ENCODE results near the gene ALDH8A1.

ALDH8A1 gene

GRCh38 chr6:134990262-134990661, 40.4 kb upstream of the ALDH8A1 start:
- TF ChIP-seq CTCF (IDR thresholded peaks at IDR 0.05; ENCODE audit: low read length) (no peak), EZH2 (IDR thresholded peaks at IDR 0.05; ENCODE audit: borderline replicate concordance, low read length) (no peak)
- Histone ChIP-seq H3K79me2 (ENCODE audit: insufficient read depth, low read length) (no peaks in the 10 kb centered on the region), H2AFZ (ENCODE audit: low read length) (no peak overlapping the region), H3K4me3 (ENCODE audit: low read depth, low read length, poor library complexity, severe bottlenecking) (no peak overlapping the region), H3K36me3 (ENCODE audit: insufficient read depth, low read length) (peaks cover 64% of the 10 kb centered on the region), H3K9me2 (ENCODE audit: low read depth, low read length) (no peaks in the 10 kb centered on the region), H4K20me1 (ENCODE audit: insufficient read depth, low read length) (no peaks in the 10 kb centered on the region), H3K4me1 (ENCODE audit: insufficient read depth, low read length, severe bottlenecking) (no peaks in the 10 kb centered on the region), H3F3A (ENCODE audit: insufficient read depth, low read length) (0 out of 2 replicates have a peak, but pooled peaks cover 3% of the 10 kb centered on the region), H3K9me3 (ENCODE audit: low read length) (no peaks in the 10 kb centered on the region), H3K4me2 (ENCODE audit: low read length) (no peak overlapping the region), H3K27ac (ENCODE audit: low read depth, low read length, poor library complexity, severe bottlenecking) (no peak overlapping the region), H3K27me3 (ENCODE audit: insufficient read depth, low read length) (no peaks in the 10 kb centered on the region), H3K9ac (ENCODE audit: low read length) (no peak overlapping the region)

GRCh38 chr6:134984821-134985220, 34.9 kb upstream of the ALDH8A1 start:
- H3K27ac ChIP-seq (ENCODE audit: low read depth, low read length, poor library complexity, severe bottlenecking) = no peak overlapping the region
- no peak overlapping the region for H3K4me3 ChIP-seq (ENCODE audit: low read depth, low read length, poor library complexity, severe bottlenecking)
- no peak overlapping the region for H3K9ac ChIP-seq (ENCODE audit: low read length)
- H3K4me1 ChIP-seq (ENCODE audit: insufficient read depth, low read length, severe bottlenecking) = no peaks in the 10 kb centered on the region
- TF ChIP-seq CTCF (IDR thresholded peaks at IDR 0.05; ENCODE audit: low read length) = no peak
- no peaks in the 10 kb centered on the region for H3K9me2 ChIP-seq (ENCODE audit: low read depth, low read length)
- H3K79me2 ChIP-seq (ENCODE audit: insufficient read depth, low read length) = no peaks in the 10 kb centered on the region
- H2AFZ ChIP-seq (ENCODE audit: low read length) = no peak overlapping the region
- no peaks in the 10 kb centered on the region for H3F3A ChIP-seq (ENCODE audit: insufficient read depth, low read length)
- H3K4me2 ChIP-seq (ENCODE audit: low read length) = no peak overlapping the region
- no peaks in the 10 kb centered on the region for H3K27me3 ChIP-seq (ENCODE audit: insufficient read depth, low read length)
- H4K20me1 ChIP-seq (ENCODE audit: insufficient read depth, low read length) = no peaks in the 10 kb centered on the region
- H3K36me3 ChIP-seq (ENCODE audit: insufficient read depth, low read length) = peaks cover 57% of the 10 kb centered on the region
- H3K9me3 ChIP-seq (ENCODE audit: low read length) = no peaks in the 10 kb centered on the region

- no peak overlapping the region for H3K4me2 ChIP-seq (ENCODE audit: low read length)
- H3K27ac ChIP-seq (ENCODE audit: low read depth, low read length, poor library complexity, severe bottlenecking) = no peak overlapping the region
- no peak overlapping the region for H3K4me3 ChIP-seq (ENCODE audit: low read depth, low read length, poor library complexity, severe bottlenecking)
- H3K9me2 ChIP-seq (ENCODE audit: low read depth, low read length) = no peaks in the 10 kb centered on the region
- H3K9me3 ChIP-seq (ENCODE audit: low read length) = no peaks in the 10 kb centered on the region
- no peaks in the 10 kb centered on the region for H3F3A ChIP-seq (ENCODE audit: insufficient read depth, low read length)
- peaks cover 57% of the 10 kb centered on the region for H3K36me3 ChIP-seq (ENCODE audit: insufficient read depth, low read length)
- H3K27me3 ChIP-seq (ENCODE audit: insufficient read depth, low read length) = no peaks in the 10 kb centered on the region
- no peak overlapping the region for H2AFZ ChIP-seq (ENCODE audit: low read length)
- no peaks in the 10 kb centered on the region for H3K79me2 ChIP-seq (ENCODE audit: insufficient read depth, low read length)
- H4K20me1 ChIP-seq (ENCODE audit: insufficient read depth, low read length) = no peaks in the 10 kb centered on the region
- no peaks in the 10 kb centered on the region for H3K4me1 ChIP-seq (ENCODE audit: insufficient read depth, low read length, severe bottlenecking)
- no peak overlapping the region for H3K9ac ChIP-seq (ENCODE audit: low read length)
- no peak for TF ChIP-seq CTCF (IDR thresholded peaks at IDR 0.05; ENCODE audit: low read length)
- TF ChIP-seq EZH2 (IDR thresholded peaks at IDR 0.05; ENCODE audit: borderline replicate concordance, low read length) = no peak
Observed at GRCh38 chr6:134983823-134984222, 33.9 kb upstream of the ALDH8A1 start.
